NOMO-1 (cell line): ENCODE measurements around the gene SPATA32.

Source experiments
- DNase-seq, 2 experiments: peaks; one replicate each; lab custom pipeline; 2025; ENCODE audit not compliant: unreplicated experiment in 2 of 2; lab: John Stamatoyannopoulos, UW

The SPATA32 gene

DNA sequence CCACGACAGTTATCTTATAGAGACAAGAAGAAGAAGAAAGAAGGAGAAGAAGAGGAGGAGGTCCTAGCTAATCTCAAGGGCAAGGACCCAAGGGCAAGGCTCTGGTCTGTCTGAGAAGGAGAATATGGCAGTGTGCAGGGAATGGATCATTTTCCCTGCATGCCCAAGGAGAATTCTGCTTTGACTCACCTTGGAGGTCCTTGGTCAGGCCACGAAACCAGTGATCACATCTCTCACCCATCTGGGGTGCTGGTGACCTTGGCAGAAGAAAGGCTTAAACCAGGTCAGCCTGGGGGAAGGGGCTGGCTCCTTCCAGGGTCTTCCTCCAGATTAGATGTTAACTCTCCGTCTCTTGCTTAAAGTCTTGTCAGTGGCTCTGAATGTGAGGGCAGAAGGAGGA, 41.8 kb downstream of the SPATA32 start:
- DNase-seq, result no peak

DNA sequence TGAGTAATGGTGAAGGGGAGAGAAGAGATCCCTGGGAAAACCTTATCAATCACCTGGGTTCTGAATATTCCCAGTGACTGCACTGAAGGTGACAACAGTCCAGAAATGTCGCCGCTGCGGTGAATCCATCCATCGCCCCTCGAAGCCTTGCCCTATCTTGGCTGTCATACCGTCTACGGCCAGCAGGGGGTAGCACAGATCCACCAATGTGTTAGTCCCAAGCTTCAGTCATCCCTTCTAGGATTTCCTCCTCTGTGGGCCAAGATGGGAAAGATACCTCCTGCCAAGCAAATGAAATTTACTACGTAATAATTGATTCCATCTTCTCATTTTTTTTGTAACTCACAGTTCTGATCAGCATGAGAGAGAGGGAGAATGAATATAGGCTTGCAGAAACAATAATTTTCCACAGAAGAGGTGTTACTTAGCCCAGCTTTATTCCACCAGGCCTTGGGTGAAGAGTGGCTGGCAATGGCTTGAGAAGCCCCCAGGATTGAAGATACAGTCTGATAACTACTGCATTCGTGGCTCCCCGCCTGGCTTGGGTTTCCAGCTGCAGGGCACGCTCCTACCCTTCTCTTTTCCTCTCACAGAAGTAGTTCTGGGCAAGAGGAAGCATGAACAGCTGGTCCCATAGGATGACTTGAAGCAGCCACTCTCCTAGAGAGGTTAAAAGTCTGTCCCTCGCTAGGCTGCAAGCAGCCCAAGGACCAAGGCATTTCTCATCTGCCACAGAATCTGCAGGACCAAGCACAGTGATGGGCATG, 42.8 kb downstream of the SPATA32 start:
- peak; percentile 52 to 62 for DNase-seq
